GM12891 (cell line): ENCODE results near the gene PDPR. TPM values are rescaled to one million over a fixed set of nuclear protein-coding genes. Genes with fewer than 3 reads are reported as not detected.
"Not testable (repeated sequence)": the region's sequence is repeated elsewhere in the genome, so short reads cannot be mapped to it uniquely, and the experiment has no call there.

ENCODE experiments used
- DNase-seq: peaks from one replicate; pipeline ENCODE4 v3.0.0; 2011; ENCODE audit warnings: low spot score; ENCODE audit not compliant: insufficient read length
- FAIRE-seq: peaks from 2 replicates; lab custom pipeline; 2011; peaks lifted over from hg19 to GRCh38; lab: Jason Lieb, UNC
- TAF1 ChIP-seq: IDR thresholded peaks from 2 replicates; pipeline ENCODE4 v1.6.1; 2011; ENCODE audit warnings: low read depth, low read length, control low read depth
- polyA plus RNA-seq: library from polyadenylated mRNA; unstranded; fragments of >200 nt; gene quantifications from one replicate; pipeline ENCODE4 v1.2.1, GENCODE V29; 2012; ENCODE audit warnings: low read depth, missing spikeins, inconsistent platforms; ENCODE audit not compliant: missing spikeins

The PDPR gene
- 7.3 TPM for polyA plus RNA-seq

GRCh38 chr16:70113982-70114826 is at the start of gene PDPR:
TSS of gene PDPR (plus strand) at chr16:70114332. CDS start at chr16:70120493, 6,161 bp downstream.
- DNase-seq, result peak; percentile 56
- FAIRE-seq, result peak; percentile 94
- TF ChIP-seq TAF1, result 0 out of 2 replicates have a peak, but pooled peaks have one; percentile 36

GRCh38 chr16:70064841-70065370 is 49.2 kb upstream of the PDPR start:
- FAIRE-seq, DNase-seq: not testable (repeated sequence)

GRCh38 chr16:70065376-70065745 is 48.8 kb upstream of the PDPR start:
- not testable (repeated sequence) for FAIRE-seq, DNase-seq

- FAIRE-seq, result peak; percentile 85
- peak; percentile 82 for DNase-seq
Measured at GRCh38 chr16:70065746-70066658, 48.1 kb upstream of the PDPR start.

GRCh38 chr16:70066751-70067150 is 47.4 kb upstream of the PDPR start:
- peak; percentile 41 for FAIRE-seq

GRCh38 chr16:70079081-70079480 is 35.1 kb upstream of the PDPR start:
- not testable (repeated sequence) for FAIRE-seq, DNase-seq

More at GRCh38 chr16:70066751-70067150, 47.4 kb upstream of the PDPR start:
- not testable (repeated sequence) for DNase-seq

- not testable (repeated sequence) for DNase-seq, FAIRE-seq
Measured at GRCh38 chr16:70081219-70081618, 32.9 kb upstream of the PDPR start.

- not testable (repeated sequence) for DNase-seq, FAIRE-seq
Measured at GRCh38 chr16:70083931-70084330, 30.2 kb upstream of the PDPR start.

- not testable (repeated sequence) for FAIRE-seq, DNase-seq
Measured at GRCh38 chr16:70088160-70088559, 26.0 kb upstream of the PDPR start.

GRCh38 chr16:70088877-70089276 is 25.3 kb upstream of the PDPR start:
- FAIRE-seq, result not testable (repeated sequence)

GRCh38 chr16:70089289-70089688 is 24.8 kb upstream of the PDPR start:
- FAIRE-seq, DNase-seq: not testable (repeated sequence)

More at GRCh38 chr16:70088877-70089276, 25.3 kb upstream of the PDPR start:
- DNase-seq, result not testable (repeated sequence)

GRCh38 chr16:70091104-70091503 is 23.0 kb upstream of the PDPR start:
- DNase-seq, result not testable (repeated sequence)
- FAIRE-seq, result peak; percentile 68

GRCh38 chr16:70094096-70094495 is 20.0 kb upstream of the PDPR start:
- not testable (repeated sequence) for DNase-seq, FAIRE-seq

- not testable (repeated sequence) for FAIRE-seq, DNase-seq
Measured at GRCh38 chr16:70109583-70110279, 4.4 kb upstream of the PDPR start.

GRCh38 chr16:70112162-70112561 is 2.0 kb upstream of the PDPR start:
- DNase-seq, FAIRE-seq: not testable (repeated sequence)

GRCh38 chr16:70113599-70113981 is 542 bp upstream of the PDPR start:
- not testable (repeated sequence) for DNase-seq, FAIRE-seq

- not testable (repeated sequence) for FAIRE-seq, DNase-seq
Measured at GRCh38 chr16:70118354-70118753, 4.2 kb downstream of the PDPR start.

GRCh38 chr16:70118776-70119175 is 4.6 kb downstream of the PDPR start:
- not testable (repeated sequence) for FAIRE-seq, DNase-seq
